ENCODE results near the gene EIF4E1B.

The EIF4E1B gene

GRCh38 chr5:176670449-176670848 lies 40.0 kb downstream of the EIF4E1B start:
- no peak for DNase-seq (ENCODE audit: low read depth in 2 of 2)
- TF ChIP-seq, protein P1, sequence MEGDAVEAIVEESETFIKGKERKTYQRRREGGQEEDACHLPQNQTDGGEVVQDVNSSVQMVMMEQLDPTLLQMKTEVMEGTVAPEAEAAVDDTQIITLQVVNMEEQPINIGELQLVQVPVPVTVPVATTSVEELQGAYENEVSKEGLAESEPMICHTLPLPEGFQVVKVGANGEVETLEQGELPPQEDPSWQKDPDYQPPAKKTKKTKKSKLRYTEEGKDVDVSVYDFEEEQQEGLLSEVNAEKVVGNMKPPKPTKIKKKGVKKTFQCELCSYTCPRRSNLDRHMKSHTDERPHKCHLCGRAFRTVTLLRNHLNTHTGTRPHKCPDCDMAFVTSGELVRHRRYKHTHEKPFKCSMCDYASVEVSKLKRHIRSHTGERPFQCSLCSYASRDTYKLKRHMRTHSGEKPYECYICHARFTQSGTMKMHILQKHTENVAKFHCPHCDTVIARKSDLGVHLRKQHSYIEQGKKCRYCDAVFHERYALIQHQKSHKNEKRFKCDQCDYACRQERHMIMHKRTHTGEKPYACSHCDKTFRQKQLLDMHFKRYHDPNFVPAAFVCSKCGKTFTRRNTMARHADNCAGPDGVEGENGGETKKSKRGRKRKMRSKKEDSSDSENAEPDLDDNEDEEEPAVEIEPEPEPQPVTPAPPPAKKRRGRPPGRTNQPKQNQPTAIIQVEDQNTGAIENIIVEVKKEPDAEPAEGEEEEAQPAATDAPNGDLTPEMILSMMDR (IDR thresholded peaks at IDR 0.05; ENCODE audit: low read depth, low read length) = no peak
- H3K4me3 ChIP-seq (replicated peaks in 1 of 2; ENCODE audit: low read depth in 2 of 2, low read length in 2 of 2) = no peak overlapping the region

DNA sequence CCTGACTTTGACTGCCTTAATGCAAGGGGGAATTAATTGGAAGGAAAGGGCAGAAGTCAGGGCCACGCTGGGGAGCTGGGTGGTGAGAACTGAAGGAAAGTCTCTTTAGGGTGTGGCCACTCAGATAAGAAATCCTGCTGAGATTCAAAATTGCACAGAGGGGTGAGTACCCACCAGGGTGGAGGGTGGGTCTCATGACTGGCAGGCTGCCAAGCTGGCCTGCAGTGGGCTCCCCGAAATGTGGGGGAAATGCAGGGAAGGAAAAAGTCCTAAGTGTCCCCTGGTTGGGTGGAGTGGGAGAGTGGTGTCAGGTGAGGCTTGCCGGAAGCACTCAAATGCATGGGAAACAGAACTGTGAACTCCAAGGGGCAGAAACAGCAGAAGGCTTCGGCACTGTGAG lies 40.9 kb downstream of the EIF4E1B start:
- no peak for DNase-seq (ENCODE audit: low read depth in 2 of 2)
- TF ChIP-seq, protein P1 (IDR thresholded peaks at IDR 0.05; ENCODE audit: low read depth, low read length) = no peak
- H3K4me3 ChIP-seq (replicated peaks in 1 of 2; ENCODE audit: low read depth in 2 of 2, low read length in 2 of 2) = no peak overlapping the region

DNA sequence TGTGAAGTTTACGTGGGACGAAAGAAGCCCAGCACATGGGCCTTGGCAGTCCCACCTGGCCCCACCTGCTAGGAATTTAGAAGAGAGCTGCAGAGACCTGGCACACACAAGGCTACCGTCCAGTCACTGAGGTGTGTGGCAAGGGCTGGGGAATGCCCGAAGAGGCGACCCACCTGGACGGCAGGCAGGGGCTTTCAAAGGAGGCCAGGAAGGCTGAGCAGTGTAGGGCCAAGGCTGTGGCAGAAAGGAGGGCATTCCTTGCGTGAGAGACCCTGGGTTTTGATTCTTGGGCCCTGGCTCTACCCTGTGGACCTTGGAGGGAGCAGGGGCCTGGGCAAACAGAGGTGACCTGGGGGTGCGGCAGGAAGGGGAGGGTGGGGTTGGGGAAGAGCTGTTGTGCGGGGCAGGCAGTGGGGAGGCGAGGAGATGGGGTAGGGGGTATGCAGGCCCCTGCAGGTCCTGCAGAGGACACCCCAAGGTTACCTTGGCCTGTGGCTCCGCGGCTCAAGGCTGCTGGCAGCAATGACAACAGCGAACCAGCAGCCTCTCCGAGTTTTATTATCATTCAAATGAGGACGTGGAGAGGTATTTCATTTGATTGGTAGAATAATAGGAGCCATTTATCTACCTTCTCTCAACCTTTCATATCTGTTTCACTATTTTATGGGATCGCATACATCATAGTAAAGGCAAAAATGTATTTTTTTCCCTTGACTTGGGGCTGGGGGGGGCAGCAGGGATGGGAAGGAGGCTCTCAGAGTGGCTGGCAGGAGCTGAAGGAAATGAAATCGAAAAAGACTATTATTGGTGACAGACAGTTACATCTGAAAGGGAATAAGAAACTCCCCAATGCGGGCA lies 41.6 kb downstream of the EIF4E1B start:
- H3K4me3 ChIP-seq (replicated peaks in 1 of 2; ENCODE audit: low read depth in 2 of 2, low read length in 2 of 2) = no peak overlapping the region
- TF ChIP-seq, protein P1 (IDR thresholded peaks at IDR 0.05; ENCODE audit: low read depth, low read length) = no peak
- no peak for DNase-seq (ENCODE audit: low read depth in 2 of 2)

DNA sequence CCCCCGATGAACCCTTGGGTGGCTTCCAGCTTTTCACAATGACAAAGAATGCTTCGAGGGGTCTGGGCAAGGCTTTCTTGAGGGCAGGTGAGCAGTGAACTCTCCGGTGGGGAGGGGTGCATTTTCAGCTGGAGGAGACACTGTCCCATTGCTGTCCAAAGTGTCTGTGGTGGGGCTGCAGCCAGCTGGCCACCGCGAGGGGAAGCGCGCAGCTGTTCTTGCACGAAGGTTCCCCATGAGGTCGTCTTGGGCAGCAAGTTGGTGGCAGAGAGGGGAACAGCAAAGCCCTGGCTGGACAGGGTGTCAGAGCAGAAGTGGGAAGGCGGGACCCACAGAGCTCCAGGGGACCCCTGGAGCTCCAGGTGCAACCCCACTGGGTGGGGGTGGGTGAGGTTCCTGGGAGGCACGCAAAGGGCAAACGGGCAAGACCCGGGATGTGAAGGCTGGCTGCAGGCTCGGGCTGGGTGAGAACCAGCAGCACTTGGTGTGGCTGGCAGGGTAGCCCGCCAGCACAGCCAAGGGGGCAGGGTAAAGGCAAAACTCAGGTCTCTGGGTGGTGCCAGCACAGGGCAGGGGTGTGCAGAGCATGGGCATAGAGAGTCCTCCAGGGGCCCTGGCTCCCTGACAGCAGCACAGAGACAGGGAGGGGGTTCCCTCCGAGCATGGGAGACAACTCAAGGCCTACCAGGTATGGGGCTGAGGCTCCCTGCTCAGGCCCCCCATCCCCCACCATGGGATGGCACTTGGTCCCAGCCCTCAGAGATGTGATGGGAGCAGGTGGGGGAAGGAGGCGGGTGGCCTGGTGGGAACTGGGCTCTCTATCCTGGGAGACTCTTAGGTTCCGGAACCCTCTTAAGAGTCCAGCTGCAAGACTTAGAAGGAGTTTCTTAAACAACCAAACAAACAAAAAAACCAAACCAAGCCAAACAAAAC lies 43.4 kb downstream of the EIF4E1B start:
- DNase-seq (ENCODE audit: low read depth in 2 of 2) = no peak
- TF ChIP-seq, protein P1 (IDR thresholded peaks at IDR 0.05; ENCODE audit: low read depth, low read length) = no peak

DNA sequence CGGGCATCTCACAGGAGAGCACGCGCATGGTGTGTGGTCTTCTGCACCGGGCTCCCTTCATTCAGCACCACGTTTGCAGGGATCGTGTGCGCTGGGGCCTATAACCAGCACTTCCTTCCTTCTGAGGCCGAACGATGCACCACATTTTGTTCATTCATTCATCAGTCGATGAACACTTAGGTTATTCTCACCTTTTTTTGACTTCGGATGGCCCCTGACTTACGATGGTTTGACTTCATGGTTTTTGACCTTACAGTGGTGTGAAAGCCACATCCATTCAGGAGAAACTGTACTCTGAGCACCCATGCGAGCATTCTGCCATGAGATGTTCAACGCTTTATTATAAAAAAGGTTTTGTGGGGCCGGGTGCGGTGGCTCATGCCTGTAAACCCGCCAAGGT lies 44.3 kb downstream of the EIF4E1B start:
- DNase-seq (ENCODE audit: low read depth in 2 of 2) = no peak
- H3K4me3 ChIP-seq (replicated peaks in 1 of 2; ENCODE audit: low read depth in 2 of 2, low read length in 2 of 2) = no peak overlapping the region
- TF ChIP-seq, protein P1 (IDR thresholded peaks at IDR 0.05; ENCODE audit: low read depth, low read length) = no peak

More for the DNA sequence above, 43.4 kb downstream of the EIF4E1B start:
- no peak overlapping the region for H3K4me3 ChIP-seq (replicated peaks in 1 of 2; ENCODE audit: low read depth in 2 of 2, low read length in 2 of 2)

GRCh38 chr5:176675676-176676360 lies 45.3 kb downstream of the EIF4E1B start:
- TF ChIP-seq, protein P1 (IDR thresholded peaks at IDR 0.05; ENCODE audit: low read depth, low read length) = peak; percentile 59
- DNase-seq (ENCODE audit: low read depth in 2 of 2) = peak; percentile 36 to 47
- no peak overlapping the region for H3K4me3 ChIP-seq (replicated peaks in 1 of 2; ENCODE audit: low read depth in 2 of 2, low read length in 2 of 2)
